Measurements from ENCODE around the gene C16orf87.
"Not testable (repeated sequence)": the region's sequence is repeated elsewhere in the genome, so short reads cannot be mapped to it uniquely, and the experiment has no call there.

The C16orf87 gene

GRCh38 chr16:46800494-46800893, 30.5 kb downstream of the C16orf87 start:
- no peak for DNase-seq

GRCh38 chr16:46797501-46797900, 33.5 kb downstream of the C16orf87 start:
- DNase-seq = no peak

- DNase-seq = no peak
Observed at GRCh38 chr16:46796764-46797269, 34.2 kb downstream of the C16orf87 start.

DNA sequence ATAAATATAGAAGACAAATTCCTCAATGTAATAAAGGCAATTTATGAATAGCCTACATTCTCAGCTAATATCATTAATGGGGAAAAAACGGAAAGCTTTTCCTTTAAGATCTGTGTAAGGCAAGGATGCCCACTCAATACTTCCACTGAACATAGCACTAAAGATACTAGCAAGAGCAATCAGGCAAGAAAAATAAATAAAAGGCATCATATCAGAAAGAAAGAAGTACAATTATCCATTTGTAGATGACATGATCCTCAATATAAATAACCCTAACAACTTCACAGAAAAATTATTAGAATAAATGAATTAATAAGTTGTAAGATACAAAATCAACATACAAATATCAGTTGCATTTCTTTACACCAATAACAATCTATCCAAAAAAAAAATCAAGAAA, 37.1 kb downstream of the C16orf87 start:
- no peak for DNase-seq

DNA sequence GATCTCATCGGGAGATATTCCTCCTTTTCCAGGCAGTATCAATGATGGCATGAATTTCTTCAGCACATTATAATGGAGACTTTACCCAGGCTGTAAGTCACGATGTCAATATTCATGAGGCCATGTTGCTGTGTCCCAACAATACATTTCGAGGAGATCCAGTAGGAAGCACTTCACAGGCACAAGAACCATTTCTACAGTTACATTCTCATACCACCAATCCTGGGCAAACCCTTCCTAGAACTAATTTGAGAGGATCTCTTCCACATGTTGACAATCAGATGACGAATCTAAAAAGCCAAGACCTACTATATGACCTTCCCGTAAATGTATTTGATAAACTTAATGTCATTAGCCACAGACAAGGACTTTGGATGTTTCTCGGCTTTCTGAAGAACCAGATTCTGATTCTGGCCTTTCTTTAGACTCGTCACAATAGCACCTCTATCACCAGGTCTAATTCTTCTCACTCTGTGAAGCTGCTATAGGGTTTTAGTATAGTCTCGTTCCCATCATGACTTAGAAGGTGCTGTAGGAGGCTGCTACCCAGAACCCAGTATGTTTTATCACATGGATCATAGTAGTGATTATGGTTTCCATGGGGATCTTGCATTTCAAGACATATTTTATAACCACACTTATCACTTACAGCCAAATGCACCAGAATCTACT, 40.2 kb downstream of the C16orf87 start:
- peak in 1 of 56 donors; percentile 4 for DNase-seq

DNA sequence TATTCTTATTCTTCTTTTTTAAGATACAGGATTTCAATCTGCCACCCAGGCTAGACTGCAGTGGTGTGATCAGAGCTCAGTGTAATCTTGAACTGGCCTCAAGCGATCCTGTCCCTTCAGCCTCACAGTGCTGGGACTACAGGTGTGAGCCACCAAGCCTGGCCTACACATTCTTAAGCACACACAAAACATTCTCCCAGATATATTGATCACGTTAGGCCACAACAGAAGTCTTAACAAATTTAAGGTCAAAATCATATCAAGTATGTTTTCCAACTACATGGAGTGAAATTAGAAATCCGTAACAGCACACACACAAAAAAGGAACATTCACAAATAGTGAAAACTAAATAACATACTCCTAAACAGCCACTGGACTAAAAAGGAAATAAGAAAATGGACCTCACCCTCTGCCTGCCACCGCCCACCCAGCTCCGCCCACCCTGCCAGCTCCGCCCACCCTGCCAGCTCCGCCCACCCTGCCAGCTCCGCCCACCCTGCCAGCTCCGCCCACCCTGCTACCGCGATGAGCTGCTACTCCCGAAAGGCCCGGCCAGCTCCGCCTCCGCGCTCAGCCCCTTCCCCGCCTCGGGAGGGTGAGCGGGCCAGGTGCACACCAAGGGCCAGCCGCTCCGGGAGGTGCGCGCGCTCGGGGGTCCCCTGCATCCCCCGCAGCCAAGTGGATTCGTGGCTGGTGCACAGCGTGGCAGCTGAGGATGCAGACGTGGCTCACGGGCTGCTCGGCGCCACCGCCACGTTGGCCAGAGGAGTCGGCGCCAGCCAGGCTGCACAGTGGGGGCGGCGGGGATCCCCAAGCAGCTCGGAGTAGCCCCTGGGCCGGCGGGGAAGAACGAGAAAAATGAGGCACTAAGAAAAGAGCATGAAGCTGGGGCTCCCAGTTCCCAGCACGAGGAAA, 41.2 kb downstream of the C16orf87 start:
- peak in 47 of 56 donors; percentile 5 to 81 (median 47) for DNase-seq

- DNase-seq = no peak
Observed at GRCh38 chr16:46788891-46789474, 42.0 kb downstream of the C16orf87 start.

GRCh38 chr16:46787909-46788308, 43.1 kb downstream of the C16orf87 start:
- no peak for DNase-seq

DNA sequence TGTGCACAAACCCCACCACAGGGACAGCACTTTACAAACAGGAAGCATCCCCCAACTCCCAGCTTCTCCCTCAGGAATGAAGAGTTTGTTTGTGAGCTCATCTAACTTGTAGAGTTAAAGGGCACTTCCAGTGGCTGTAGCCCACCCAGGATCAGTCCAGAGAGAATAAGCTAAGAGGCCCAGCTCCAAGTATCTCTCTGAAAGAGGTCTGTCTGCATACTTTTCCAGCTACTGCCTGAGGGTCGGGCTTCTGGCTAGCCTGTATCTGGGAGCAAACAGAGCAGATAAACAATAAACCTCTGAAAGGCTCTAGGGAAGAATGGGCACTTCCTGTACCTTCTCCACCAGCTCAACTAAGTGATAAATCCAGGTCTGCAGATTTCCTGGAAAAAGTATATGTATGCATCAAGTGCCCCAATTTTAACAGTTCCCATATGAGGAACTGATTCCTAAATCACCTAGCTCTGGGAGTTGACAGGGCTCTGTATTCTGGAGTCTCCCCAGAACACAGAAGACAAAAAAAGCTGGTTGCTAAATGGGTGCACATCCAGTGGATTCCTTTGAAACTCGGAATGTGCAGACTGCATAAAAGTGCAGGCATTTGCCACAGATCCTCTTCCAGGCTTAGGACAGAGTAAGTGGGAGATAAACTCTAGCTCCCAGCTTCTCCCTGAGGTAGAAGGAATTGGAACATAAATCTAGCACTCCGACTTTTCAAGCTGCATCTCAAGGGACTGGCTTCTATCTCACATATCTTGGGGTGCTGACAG, 45.7 kb downstream of the C16orf87 start:
- DNase-seq = no peak

- not testable (repeated sequence) for DNase-seq
Observed at GRCh38 chr16:46784569-46784968, 46.4 kb downstream of the C16orf87 start.

DNA sequence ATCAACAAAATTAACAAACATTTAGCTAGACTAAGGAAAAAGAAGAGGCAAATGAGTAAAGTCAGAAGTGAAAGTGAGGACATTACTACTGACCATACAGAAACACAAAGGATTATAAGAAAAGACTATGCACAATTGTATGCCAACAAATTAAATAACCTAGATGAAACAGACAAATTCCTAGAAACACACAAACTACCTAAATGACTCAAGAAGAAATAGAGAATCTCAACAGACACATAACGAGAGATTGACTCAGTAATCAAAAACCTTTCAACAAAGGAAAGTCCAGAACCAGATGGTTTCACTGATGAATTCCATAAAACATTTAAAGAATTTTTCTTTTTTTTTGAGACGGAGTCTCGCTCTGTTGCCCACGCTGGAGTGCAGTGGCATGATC, 47.2 kb downstream of the C16orf87 start:
- DNase-seq = no peak

- no peak for DNase-seq
Observed at GRCh38 chr16:46782320-46782719, 48.7 kb downstream of the C16orf87 start.

DNA sequence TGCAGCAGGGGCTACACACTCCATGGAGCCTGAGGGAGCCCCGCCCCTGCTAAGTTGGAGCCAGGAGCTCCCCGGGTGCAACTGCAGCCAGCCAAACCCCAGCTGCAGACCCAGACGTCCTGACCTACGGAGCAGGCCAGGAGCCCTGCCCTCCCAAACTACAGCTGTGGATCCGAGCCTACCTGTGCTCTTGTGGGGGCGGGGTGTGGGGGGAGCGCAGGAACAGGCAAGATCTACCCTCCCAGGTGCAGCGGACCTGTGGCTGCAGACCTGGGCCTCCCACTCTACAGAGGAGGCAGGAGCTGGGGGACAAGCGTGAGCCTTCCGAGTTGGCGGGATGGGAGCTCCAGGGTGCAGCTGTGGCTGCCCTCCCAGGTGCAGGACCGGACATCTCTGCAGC, 53.2 kb downstream of the C16orf87 start:
- no peak for DNase-seq

DNA sequence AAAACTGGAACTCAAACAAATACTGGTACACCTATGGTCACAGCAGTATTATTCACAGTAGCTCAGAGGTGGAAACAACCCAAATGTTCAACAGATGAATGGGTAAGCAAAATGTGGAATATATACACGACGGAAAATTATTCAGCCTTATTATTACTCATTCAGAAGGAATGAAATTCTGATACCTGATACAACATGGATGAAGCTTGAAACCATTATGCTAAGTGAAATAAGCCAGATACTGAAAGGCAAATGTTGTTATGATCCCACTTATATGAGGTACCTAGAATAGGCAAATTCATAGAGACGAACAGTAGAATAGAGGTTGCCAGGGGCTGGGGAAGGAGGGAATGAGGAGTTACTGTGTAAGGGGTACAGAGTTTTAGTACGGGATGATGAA, 55.8 kb downstream of the C16orf87 start:
- no peak for DNase-seq

DNA sequence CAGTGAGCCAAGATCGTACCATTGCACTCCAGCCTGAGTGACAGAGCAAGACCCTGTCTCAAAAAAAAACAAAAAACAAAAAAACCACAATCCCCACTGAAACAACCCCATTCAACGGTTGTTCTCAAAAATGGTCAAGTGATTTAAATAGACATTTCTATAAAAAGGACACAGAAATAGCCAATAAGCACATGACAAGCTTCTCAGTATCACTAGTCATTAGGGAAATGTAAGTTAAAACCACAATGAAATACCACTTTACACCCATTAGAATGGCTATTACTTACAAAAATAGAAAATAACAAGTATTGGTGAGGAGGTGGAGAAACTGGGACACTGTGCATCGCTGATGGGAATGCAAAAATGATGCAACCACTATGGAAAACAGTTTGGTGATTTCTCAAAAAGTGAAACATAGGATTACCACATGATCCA, 56.2 kb downstream of the C16orf87 start:
- DNase-seq = no peak

DNA sequence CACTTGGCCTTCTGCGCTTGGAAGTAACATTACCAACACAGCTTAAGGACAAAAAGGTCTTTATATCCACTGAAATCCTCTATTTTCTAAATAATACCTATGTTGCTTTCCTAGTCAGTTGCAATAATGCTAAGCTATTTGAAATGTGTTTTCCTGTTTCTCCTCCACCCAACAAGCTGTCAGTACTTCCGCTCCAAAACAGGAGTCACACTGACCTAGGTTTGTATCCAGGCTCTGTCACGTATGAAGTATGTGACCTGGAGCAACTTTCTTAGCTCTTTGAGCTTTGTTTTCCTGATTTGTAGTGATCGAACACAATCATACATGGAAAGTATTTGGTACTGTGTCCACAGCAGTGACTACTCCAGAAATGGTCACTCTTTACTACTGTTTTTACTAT, 58.5 kb downstream of the C16orf87 start:
- no peak for DNase-seq

- no peak for DNase-seq
Observed at GRCh38 chr16:46768809-46769208, 62.2 kb downstream of the C16orf87 start.

GRCh38 chr16:46765050-46765449, 65.9 kb downstream of the C16orf87 start:
- DNase-seq = no peak

DNA sequence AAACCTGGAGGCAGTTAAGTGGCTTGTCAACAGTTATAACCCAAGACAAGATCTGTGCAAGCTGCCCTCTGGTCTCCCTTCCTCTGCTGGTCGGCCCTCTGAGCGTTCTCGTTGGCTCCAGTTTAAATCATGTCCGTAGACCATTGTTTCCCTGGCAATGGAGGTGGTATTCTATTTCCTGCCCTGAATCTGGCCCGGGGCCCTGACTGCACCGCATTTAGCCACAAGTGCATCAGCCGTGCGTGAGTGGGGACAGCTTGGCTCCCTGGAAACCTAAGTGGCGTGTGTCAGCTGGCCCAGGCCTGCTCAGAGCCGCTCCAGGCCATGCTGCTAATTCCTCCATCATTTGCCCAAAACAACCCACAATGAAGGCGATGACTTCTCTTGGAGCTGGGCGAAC, 67.8 kb downstream of the C16orf87 start:
- peak in 15 of 56 donors; percentile 4 to 57 (median 18) for DNase-seq

DNA sequence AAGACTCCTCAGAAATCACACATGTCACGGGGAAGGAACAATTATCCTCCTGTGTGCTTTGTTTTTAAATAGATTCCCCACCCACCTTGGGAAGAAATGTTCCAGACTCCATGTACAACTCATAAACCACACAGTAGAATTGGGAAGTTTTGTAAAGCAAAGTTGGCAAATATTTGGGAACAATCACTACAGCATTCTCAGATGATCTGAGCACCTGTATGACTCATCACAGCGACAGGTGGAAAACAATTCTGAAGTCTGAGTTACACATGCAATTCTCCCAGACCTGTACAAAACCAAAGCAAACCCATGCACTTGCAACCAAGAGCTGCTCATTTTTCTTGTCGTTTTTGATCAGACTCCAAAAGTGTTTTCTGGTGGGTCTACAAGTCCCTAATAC, 68.4 kb downstream of the C16orf87 start:
- DNase-seq = no peak

DNA sequence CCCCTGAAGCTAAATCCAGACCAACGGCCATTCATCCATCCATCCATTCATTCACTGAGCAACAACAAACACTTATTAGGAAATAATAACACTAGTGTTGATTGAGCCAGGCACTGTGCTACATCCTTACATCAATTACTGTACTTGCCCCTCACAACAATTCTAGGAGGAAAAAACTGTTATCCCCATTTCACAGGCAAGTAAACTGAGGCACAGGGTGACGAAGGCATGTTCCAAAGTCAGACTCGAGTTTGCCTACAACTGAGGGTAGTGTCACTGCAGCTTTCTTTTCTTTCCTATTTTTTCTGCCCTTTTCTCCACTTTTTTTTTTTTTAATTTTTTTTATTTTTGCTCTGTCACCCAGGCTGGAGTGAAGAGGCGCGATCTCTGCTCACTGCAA, 71.7 kb downstream of the C16orf87 start:
- no peak for DNase-seq

Data from amygdala (tissue), 56 donors.